SK-N-SH treated with all-trans-retinoic acid at 6 μM for 48 hours (cell line): ENCODE data around the gene GDF2.

Experiments
- ATAC-seq: fragments of 200-7000 bp; cut with Tn5 transposase; 3 replicates; pipeline ENCODE4 v1.9.1; 2020; ENCODE audit warnings: mild to moderate bottlenecking, moderate library complexity
- ARNTL ChIP-seq: fragments of 450-650 bp; formaldehyde crosslinking; IDR thresholded peaks from 2 replicates; pipeline ENCODE4 v1.5.0; 2020; ENCODE audit warnings: low read depth, mild to moderate bottlenecking, moderate library complexity, borderline replicate concordance
- BACH2 ChIP-seq: fragments of 250-450 bp; sonication (Bioruptor Pico); IDR thresholded peaks from 2 replicates; pipeline ENCODE4 v1.9.0; 2021; ENCODE audit warnings: mild to moderate bottlenecking, borderline replicate concordance
- CSDC2 ChIP-seq: fragments of 250-450 bp; sonication (Bioruptor Pico); IDR thresholded peaks from 2 replicates; pipeline ENCODE4 v1.5.0; 2020; ENCODE audit warnings: mild to moderate bottlenecking, moderate library complexity
- ESRRG ChIP-seq: fragments of 250-450 bp; sonication (Bioruptor Pico); IDR thresholded peaks from 2 replicates; pipeline ENCODE4 v1.6.1; 2021; ENCODE audit warnings: mild to moderate bottlenecking
- ISL1 ChIP-seq: fragments of 250-450 bp; sonication (Bioruptor Pico); IDR thresholded peaks from 2 replicates; pipeline ENCODE4 v2.1.2; 2022; ENCODE audit warnings: mild to moderate bottlenecking, moderate library complexity
- OSR1 ChIP-seq: fragments of 250-450 bp; sonication (Bioruptor Pico); IDR thresholded peaks from 2 replicates; pipeline ENCODE4 v1.8.0; 2022; ENCODE audit warnings: moderate library complexity, mild to moderate bottlenecking, inconsistent platforms
- PPARA ChIP-seq: fragments of 250-450 bp; sonication (Bioruptor Pico); IDR thresholded peaks from 2 replicates; pipeline ENCODE4 v1.5.0; 2020; ENCODE audit warnings: mild to moderate bottlenecking, borderline replicate concordance
- SNAI2 ChIP-seq: fragments of 250-450 bp; sonication (Bioruptor Pico); IDR thresholded peaks from 2 replicates; pipeline ENCODE4 v1.5.0; 2020; ENCODE audit warnings: mild to moderate bottlenecking, moderate library complexity
- TCF4 ChIP-seq: fragments of 250-450 bp; sonication (Bioruptor Pico); IDR thresholded peaks from 2 replicates; pipeline ENCODE4 v1.8.0; 2021; ENCODE audit warnings: mild to moderate bottlenecking, moderate library complexity, borderline replicate concordance
- TOX ChIP-seq: fragments of 250-450 bp; sonication (Bioruptor Pico); IDR thresholded peaks from 2 replicates; pipeline ENCODE4 v1.8.0; 2021; ENCODE audit warnings: mild to moderate bottlenecking, moderate library complexity, borderline replicate concordance
- ZC3H10 ChIP-seq: fragments of 250-450 bp; sonication (Bioruptor Pico); IDR thresholded peaks from 2 replicates; pipeline ENCODE4 v1.5.1; 2021; ENCODE audit warnings: mild to moderate bottlenecking, moderate library complexity
- ZFP3 ChIP-seq: fragments of 250-450 bp; sonication (Bioruptor Pico); IDR thresholded peaks from 2 replicates; pipeline ENCODE4 v1.5.0; 2020; ENCODE audit warnings: mild to moderate bottlenecking, moderate library complexity
- ZFP30 ChIP-seq: fragments of 450-650 bp; formaldehyde crosslinking; IDR thresholded peaks from 2 replicates; pipeline ENCODE4 v1.5.0; 2022; ENCODE audit warnings: mild to moderate bottlenecking, moderate library complexity
- ZNF565 ChIP-seq: fragments of 450-650 bp; formaldehyde crosslinking; conservative IDR thresholded peaks from 2 replicates; pipeline ENCODE4 v1.5.0; 2020; ENCODE audit warnings: low read depth, mild to moderate bottlenecking, moderate library complexity
- ZNF70 ChIP-seq: fragments of 450-650 bp; formaldehyde crosslinking; IDR thresholded peaks from 2 replicates; pipeline ENCODE4 v1.5.0; 2020; ENCODE audit warnings: mild to moderate bottlenecking, moderate library complexity
- ZNF8 ChIP-seq: fragments of 450-650 bp; formaldehyde crosslinking; IDR thresholded peaks from 2 replicates; pipeline ENCODE4 v1.5.0; 2020; ENCODE audit warnings: mild to moderate bottlenecking, moderate library complexity
- TF ChIP-seq, protein P1 (sequence below): fragments of 250-450 bp; sonication (Bioruptor Pico); IDR thresholded peaks from 2 replicates; pipeline ENCODE4 v1.8.0; 2020; ENCODE audit warnings: mild to moderate bottlenecking, moderate library complexity, borderline replicate concordance
- TF ChIP-seq, protein P2 (sequence below): fragments of 250-450 bp; sonication (Bioruptor Pico); IDR thresholded peaks from 2 replicates; pipeline ENCODE4 v1.5.0; 2020; ENCODE audit warnings: mild to moderate bottlenecking, moderate library complexity
- TF ChIP-seq, protein P3 (sequence below): fragments of 250-450 bp; sonication (Bioruptor Pico); IDR thresholded peaks from 2 replicates; pipeline ENCODE4 v1.8.0; 2021; ENCODE audit warnings: low read depth, mild to moderate bottlenecking, moderate library complexity, borderline replicate concordance
- TF ChIP-seq, protein P4 (sequence below): fragments of 250-450 bp; sonication (Bioruptor Pico); IDR thresholded peaks from 2 replicates; pipeline ENCODE4 v1.5.1; 2020; ENCODE audit warnings: low read depth, mild to moderate bottlenecking, moderate library complexity
- TF ChIP-seq, protein P5 (sequence below): fragments of 250-450 bp; sonication (Bioruptor Pico); IDR thresholded peaks from 2 replicates; pipeline ENCODE4 v1.5.1; 2021; ENCODE audit warnings: mild to moderate bottlenecking, moderate library complexity

Gene GDF2

DNA sequence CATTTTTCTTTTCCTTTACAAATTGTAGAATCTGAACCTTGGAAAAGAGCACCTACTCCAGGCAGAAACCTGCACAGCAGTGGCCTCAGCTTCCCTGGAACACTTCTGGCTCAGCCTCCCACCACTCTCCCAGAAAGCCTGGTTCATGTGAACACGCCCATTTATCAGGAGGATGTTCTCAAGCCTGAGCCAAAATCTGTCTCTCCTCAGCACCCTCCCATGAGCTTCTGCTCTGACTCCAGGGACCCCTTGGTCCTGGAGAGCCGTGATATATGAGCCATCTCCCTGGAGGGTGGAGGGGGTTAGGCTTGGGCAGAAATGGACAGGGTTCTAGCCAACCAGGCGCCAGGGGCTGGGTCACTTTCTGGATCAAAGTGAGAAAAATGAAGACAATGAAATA is 10.1 kb downstream of the GDF2 start (continued):
- TF ChIP-seq ZNF70 (CRISPR knock-in tag) (no peak), TCF4 (CRISPR knock-in tag) (no peak)
- TF ChIP-seq, protein P1, sequence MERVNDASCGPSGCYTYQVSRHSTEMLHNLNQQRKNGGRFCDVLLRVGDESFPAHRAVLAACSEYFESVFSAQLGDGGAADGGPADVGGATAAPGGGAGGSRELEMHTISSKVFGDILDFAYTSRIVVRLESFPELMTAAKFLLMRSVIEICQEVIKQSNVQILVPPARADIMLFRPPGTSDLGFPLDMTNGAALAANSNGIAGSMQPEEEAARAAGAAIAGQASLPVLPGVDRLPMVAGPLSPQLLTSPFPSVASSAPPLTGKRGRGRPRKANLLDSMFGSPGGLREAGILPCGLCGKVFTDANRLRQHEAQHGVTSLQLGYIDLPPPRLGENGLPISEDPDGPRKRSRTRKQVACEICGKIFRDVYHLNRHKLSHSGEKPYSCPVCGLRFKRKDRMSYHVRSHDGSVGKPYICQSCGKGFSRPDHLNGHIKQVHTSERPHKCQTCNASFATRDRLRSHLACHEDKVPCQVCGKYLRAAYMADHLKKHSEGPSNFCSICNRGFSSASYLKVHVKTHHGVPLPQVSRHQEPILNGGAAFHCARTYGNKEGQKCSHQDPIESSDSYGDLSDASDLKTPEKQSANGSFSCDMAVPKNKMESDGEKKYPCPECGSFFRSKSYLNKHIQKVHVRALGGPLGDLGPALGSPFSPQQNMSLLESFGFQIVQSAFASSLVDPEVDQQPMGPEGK (CRISPR knock-in tag), result no peak

DNA sequence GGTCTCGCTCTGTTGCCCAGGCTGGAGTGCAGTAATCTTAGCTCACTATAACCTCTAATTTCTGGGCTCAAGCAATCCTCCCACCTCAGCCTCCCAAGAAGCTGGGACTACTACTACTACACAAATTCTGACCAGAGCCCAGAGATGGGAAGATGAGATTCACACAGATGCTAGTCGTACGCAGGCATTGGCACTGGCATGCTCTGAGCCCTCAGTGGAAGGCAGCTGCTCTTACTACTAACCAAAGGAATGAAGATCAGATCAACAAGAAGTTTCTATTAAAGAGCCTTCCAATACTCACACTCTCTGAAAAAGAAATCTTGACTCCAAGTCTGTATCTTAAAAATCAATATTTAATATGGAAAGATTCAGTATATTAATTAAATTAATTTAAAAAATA is 10.7 kb downstream of the GDF2 start:
- no peak for ATAC-seq
- TF ChIP-seq ZFP3 (CRISPR knock-in tag) (no peak), ZFP30 (CRISPR knock-in tag) (no peak), ZNF8 (CRISPR knock-in tag) (no peak), TOX (CRISPR knock-in tag) (no peak), SNAI2 (CRISPR knock-in tag) (no peak), CSDC2 (CRISPR knock-in tag) (no peak), TCF4 (CRISPR knock-in tag) (no peak), PPARA (CRISPR knock-in tag) (no peak), ZC3H10 (no peak), BACH2 (CRISPR knock-in tag) (no peak), OSR1 (CRISPR knock-in tag) (no peak)
- TF ChIP-seq, protein P2, sequence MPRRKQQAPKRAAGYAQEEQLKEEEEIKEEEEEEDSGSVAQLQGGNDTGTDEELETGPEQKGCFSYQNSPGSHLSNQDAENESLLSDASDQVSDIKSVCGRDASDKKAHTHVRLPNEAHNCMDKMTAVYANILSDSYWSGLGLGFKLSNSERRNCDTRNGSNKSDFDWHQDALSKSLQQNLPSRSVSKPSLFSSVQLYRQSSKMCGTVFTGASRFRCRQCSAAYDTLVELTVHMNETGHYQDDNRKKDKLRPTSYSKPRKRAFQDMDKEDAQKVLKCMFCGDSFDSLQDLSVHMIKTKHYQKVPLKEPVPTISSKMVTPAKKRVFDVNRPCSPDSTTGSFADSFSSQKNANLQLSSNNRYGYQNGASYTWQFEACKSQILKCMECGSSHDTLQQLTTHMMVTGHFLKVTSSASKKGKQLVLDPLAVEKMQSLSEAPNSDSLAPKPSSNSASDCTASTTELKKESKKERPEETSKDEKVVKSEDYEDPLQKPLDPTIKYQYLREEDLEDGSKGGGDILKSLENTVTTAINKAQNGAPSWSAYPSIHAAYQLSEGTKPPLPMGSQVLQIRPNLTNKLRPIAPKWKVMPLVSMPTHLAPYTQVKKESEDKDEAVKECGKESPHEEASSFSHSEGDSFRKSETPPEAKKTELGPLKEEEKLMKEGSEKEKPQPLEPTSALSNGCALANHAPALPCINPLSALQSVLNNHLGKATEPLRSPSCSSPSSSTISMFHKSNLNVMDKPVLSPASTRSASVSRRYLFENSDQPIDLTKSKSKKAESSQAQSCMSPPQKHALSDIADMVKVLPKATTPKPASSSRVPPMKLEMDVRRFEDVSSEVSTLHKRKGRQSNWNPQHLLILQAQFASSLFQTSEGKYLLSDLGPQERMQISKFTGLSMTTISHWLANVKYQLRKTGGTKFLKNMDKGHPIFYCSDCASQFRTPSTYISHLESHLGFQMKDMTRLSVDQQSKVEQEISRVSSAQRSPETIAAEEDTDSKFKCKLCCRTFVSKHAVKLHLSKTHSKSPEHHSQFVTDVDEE (CRISPR knock-in tag), result no peak
- TF ChIP-seq, protein P3, sequence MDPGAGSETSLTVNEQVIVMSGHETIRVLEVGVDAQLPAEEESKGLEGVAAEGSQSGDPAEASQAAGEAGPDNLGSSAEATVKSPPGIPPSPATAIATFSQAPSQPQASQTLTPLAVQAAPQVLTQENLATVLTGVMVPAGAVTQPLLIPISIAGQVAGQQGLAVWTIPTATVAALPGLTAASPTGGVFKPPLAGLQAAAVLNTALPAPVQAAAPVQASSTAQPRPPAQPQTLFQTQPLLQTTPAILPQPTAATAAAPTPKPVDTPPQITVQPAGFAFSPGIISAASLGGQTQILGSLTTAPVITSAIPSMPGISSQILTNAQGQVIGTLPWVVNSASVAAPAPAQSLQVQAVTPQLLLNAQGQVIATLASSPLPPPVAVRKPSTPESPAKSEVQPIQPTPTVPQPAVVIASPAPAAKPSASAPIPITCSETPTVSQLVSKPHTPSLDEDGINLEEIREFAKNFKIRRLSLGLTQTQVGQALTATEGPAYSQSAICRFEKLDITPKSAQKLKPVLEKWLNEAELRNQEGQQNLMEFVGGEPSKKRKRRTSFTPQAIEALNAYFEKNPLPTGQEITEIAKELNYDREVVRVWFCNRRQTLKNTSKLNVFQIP (CRISPR knock-in tag), result no peak
- TF ChIP-seq, protein P4, sequence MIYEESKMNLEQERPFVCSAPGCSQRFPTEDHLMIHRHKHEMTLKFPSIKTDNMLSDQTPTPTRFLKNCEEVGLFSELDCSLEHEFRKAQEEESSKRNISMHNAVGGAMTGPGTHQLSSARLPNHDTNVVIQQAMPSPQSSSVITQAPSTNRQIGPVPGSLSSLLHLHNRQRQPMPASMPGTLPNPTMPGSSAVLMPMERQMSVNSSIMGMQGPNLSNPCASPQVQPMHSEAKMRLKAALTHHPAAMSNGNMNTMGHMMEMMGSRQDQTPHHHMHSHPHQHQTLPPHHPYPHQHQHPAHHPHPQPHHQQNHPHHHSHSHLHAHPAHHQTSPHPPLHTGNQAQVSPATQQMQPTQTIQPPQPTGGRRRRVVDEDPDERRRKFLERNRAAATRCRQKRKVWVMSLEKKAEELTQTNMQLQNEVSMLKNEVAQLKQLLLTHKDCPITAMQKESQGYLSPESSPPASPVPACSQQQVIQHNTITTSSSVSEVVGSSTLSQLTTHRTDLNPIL, result no peak

DNA sequence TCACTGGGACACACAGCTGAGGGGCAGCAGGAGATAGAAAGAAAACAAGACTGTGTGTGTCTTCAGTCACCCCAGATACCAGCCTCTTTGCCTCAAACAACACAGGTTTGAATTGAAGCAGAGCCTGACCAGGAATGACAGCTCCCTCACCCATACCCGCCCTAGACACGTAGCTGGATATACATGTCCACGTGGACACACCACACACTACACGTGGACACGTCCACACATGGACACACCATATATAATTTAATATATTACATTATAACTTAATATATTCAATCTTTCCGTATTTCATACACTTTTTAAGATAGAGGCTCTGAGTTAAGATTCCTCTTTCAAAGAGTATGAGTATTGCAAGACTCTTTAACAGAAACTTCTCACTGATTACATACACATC is 11.3 kb downstream of the GDF2 start:
- TF ChIP-seq, protein P4, result no peak
- TF ChIP-seq ESRRG, result no peak
- TF ChIP-seq CSDC2 (CRISPR knock-in tag), result no peak
- TF ChIP-seq TOX (CRISPR knock-in tag), result no peak
- TF ChIP-seq ISL1 (CRISPR knock-in tag), result no peak
- TF ChIP-seq ARNTL (CRISPR knock-in tag), result no peak
- TF ChIP-seq ZNF565, result no peak
- TF ChIP-seq ZNF70 (CRISPR knock-in tag), result no peak
- TF ChIP-seq, protein P5, sequence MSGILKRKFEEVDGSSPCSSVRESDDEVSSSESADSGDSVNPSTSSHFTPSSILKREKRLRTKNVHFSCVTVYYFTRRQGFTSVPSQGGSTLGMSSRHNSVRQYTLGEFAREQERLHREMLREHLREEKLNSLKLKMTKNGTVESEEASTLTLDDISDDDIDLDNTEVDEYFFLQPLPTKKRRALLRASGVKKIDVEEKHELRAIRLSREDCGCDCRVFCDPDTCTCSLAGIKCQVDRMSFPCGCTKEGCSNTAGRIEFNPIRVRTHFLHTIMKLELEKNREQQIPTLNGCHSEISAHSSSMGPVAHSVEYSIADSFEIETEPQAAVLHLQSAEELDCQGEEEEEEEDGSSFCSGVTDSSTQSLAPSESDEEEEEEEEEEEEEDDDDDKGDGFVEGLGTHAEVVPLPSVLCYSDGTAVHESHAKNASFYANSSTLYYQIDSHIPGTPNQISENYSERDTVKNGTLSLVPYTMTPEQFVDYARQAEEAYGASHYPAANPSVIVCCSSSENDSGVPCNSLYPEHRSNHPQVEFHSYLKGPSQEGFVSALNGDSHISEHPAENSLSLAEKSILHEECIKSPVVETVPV, result no peak
- TF ChIP-seq TCF4 (CRISPR knock-in tag), result no peak
- no peak for TF ChIP-seq ZC3H10
- TF ChIP-seq ZNF8 (CRISPR knock-in tag), result no peak
- TF ChIP-seq, all 23 proteins: peak for 0
- ATAC-seq, result no peak
